C4-2B (cell line): ENCODE measurements around the gene NLRP6.

Experiments
- CTCF ChIP-seq: fragments of 450-650 bp; conservative IDR thresholded peaks from 2 replicates; pipeline ENCODE4 v1.5.1; 2017; ENCODE audit warnings: mild to moderate bottlenecking
- ZFX ChIP-seq: fragments of 450-650 bp; IDR thresholded peaks from 2 replicates; pipeline ENCODE4 v1.6.1; 2017

DNA sequence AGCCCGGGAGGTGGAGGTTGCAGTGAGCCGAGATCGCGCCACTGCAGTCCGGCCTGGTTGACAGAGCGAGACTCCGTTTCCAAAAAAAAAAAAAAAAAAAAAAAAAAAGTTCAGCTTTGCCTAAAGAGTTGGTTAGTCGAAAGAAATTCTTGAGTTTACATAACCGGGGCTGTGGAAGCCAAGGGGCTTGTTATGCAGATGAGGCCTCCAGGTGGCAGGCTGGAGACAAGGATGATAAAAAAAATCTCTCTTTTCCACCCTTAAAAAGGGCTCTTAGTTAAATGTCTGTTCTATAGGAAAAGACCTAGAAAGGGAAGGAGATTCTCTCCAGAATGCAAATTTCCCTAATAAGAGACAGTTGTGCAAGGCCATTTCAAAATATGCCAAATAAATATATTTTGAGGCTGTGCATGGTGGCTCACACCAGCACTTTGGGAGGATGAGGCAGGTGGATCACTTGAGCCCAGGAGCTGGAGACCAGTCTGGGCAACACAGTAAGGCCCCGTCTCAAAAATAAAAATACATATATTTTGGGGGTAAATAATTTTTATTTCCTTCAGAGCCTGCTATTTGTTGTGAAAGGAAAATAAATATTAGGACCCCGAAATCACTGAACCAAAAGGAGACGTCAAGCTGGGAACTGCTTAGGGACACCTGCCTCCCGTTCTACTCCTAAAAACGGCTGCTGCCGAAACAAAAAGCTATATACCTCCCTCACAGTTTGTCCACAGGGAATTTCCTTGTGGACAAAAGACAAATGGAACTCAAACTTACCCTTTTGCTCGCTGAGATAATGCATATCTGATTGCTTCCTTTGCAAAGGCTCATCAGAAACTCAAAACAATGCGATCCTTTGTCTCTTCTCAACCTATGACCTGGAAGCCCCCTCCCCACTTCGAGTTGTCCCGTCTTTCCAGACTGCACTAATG is 27.0 kb downstream of the NLRP6 start:
- TF ChIP-seq CTCF (peak; percentile 82), ZFX (no peak)
